Upper lobe of left lung (tissue), 6 donors: Measurements from ENCODE around the gene COA6. TPM values are rescaled to one million over a fixed set of nuclear protein-coding genes. Genes with fewer than 3 reads are reported as not detected.

Experiments used
- ATAC-seq, 2 donors: fragments of 200-7000 bp; cut with Tn5 transposase; one replicate each; pipeline ENCODE4 v1.9.1; 2022; ENCODE audit warnings: mild to moderate bottlenecking in 2 of 2, moderate library complexity in 2 of 2; ENCODE audit not compliant: low FRiP score in 2 of 2
- DNase-seq, 2 donors: peaks; one replicate each; pipeline ENCODE4 v3.0.0-alpha.2; 2019 to 2020
- H3K27ac ChIP-seq, 4 donors: fragments of 200-600 bp; sonication (generic); one replicate each; pipeline ENCODE4 v1.5.1; 2016 to 2019
- H3K27me3 ChIP-seq, 4 donors: fragments of 200-600 bp; sonication (generic); one replicate each; pipeline ENCODE4 v1.5.1; 2017 to 2019
- H3K36me3 ChIP-seq, 4 donors: fragments of 200-600 bp; sonication (generic); one replicate each; pipeline ENCODE4 v1.5.1; 2016 to 2019
- H3K4me1 ChIP-seq, 4 donors: fragments of 200-600 bp; sonication (generic); one replicate each; pipeline ENCODE4 v1.5.1; 2018 to 2019
- H3K4me3 ChIP-seq, 4 donors: fragments of 200-600 bp; sonication (generic); one replicate each; pipeline ENCODE4 v1.5.1; 2017 to 2019; ENCODE audit warnings: mild to moderate bottlenecking in 2 of 4, moderate library complexity in 1 of 4
- H3K9me3 ChIP-seq, 4 donors: fragments of 200-600 bp; sonication (generic); one replicate each; pipeline ENCODE4 v1.5.1; 2018 to 2019
- CTCF ChIP-seq, 6 experiments: fragments of 450-650 bp in 4 of 6; fragments of 200-600 bp in 2 of 6; sonication (generic) in 2 of 6; IDR thresholded peaks; one replicate each; pipeline ENCODE4 v1.5.1; 2016 to 2019; ENCODE audit warnings: antibody characterized with exemption in 6 of 6
- EP300 ChIP-seq, 4 donors: sonication (generic); formaldehyde crosslinking; IDR thresholded peaks; one replicate each; pipeline ENCODE4 v1.5.1; 2017; ENCODE audit warnings: antibody characterized with exemption in 4 of 4, control low read depth in 2 of 4
- POLR2A ChIP-seq, 4 donors: fragments of 450-650 bp; IDR thresholded peaks; one replicate each; pipeline ENCODE4 v1.5.1; 2016 to 2017; ENCODE audit warnings: antibody characterized with exemption in 4 of 4, mild to moderate bottlenecking in 2 of 4
- POLR2AphosphoS5 ChIP-seq, 2 donors: sonication (generic); formaldehyde crosslinking; IDR thresholded peaks; one replicate each; pipeline ENCODE4 v1.5.1; 2017; ENCODE audit warnings: antibody characterized with exemption in 2 of 2
- WGBS, 2 donors: methylation state at CpG; one replicate each; pipeline ENCODE4 v1.1.5; 2017 to 2018; 5-methylcytosine and 5-hydroxymethylcytosine counted together
- total RNA-seq, 6 donors: library from RNA; depleted of rRNA in 4 of 6; stranded (reverse); fragments of >200 nt in 4 of 6; gene quantifications; one replicate each; pipeline versions ENCODE4 v1.1.0 to v1.2.1, GENCODE V29; 2016 to 2021
- donor health status: DM: no; HTN: no; CAD: no; lungs with moderate emphysema.
- donor health status: DM: no; HTN: yes; CAD: no; lungs with severe emphysema.

Gene COA6
- total RNA-seq, 6 donors from 2014 or later: 1.2 to 26.4 (median 15.3) TPM

DNA sequence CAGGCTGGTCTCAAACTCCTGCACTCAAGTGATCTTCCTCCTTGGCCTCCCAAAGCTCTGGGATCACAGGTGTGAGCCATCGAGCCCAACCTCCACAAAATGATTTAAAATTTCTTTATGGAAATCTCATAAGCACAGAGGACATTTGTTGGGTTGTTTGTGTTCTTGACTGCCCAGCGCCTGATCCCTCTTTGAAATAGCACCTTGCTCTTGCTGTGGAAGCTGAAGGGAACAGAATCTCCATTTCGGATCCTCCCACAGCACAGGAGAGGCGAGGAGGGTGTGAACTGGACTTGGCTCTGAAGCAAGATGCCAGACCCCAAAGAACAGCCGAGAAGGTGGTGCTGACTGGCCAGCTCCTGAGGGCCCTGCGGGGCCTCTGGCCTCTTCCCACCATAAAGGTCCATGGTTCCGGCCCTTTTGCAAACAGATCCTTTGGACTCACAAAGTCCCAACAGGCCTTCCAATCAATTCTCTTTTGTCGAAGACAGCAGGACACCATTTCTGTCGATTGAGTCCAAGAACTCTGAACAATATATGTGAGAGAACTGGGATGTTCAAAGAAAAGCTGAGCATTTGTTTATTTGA is 45.6 kb upstream of the COA6 start:
- Histone ChIP-seq H3K36me3 (no peaks in the 10 kb centered on the region), H3K4me1 (peaks cover 0 to 8% (median 4%) of the 10 kb centered on the region in 4 donors), H3K4me3 (no peak overlapping the region), H3K9me3 (no peaks in the 10 kb centered on the region), H3K27me3 (no peaks in the 10 kb centered on the region), H3K27ac (no peak overlapping the region)
- ATAC-seq: no peak
- 91 to 92% methylated on average over 9 of the region's 9 CpGs for WGBS, 2 donors
- TF ChIP-seq POLR2A (IDR thresholded peaks at IDR 0.05): no peak
- TF ChIP-seq POLR2AphosphoS5 (IDR thresholded peaks at IDR 0.05): no peak
- no peak for TF ChIP-seq CTCF (IDR thresholded peaks at IDR 0.05)
- DNase-seq: no peak

- whole genome bisulfite sequencing, 2 donors: 88% methylated on average over 4 of the region's 4 CpGs
- no peak overlapping the region for H3K27ac ChIP-seq
- H3K27me3 ChIP-seq: no peaks in the 10 kb centered on the region
- no peak for DNase-seq
- H3K9me3 ChIP-seq: peaks cover 0 to under 1% (median 0%) of the 10 kb centered on the region in 4 donors
- no peak for TF ChIP-seq POLR2A (IDR thresholded peaks at IDR 0.05)
- peaks cover 0 to 8% (median 4%) of the 10 kb centered on the region in 4 donors for H3K4me1 ChIP-seq
- peak in 1 of 2 donors; percentile 28 for ATAC-seq
- H3K4me3 ChIP-seq: no peak overlapping the region
- no peaks in the 10 kb centered on the region for H3K36me3 ChIP-seq
Measured at GRCh38 chr1:234330843-234331215, 42.4 kb upstream of the COA6 start.

GRCh38 chr1:234331507-234331906 is 41.7 kb upstream of the COA6 start:
- DNase-seq (peak in 1 of 2 donors; percentile 48), ATAC-seq (peak in 1 of 2 donors; percentile 49)
- no peaks in the 10 kb centered on the region for H3K36me3 ChIP-seq
- 63 to 66% methylated on average over 2 of the region's 2 CpGs for WGBS, 2 donors
- no peak overlapping the region for H3K4me3 ChIP-seq
- H3K27ac ChIP-seq: no peak overlapping the region
- peaks cover 0 to 7% (median 3%) of the 10 kb centered on the region in 4 donors for H3K9me3 ChIP-seq
- H3K27me3 ChIP-seq: no peaks in the 10 kb centered on the region
- H3K4me1 ChIP-seq: peaks cover 0 to 4% (median 2%) of the 10 kb centered on the region in 4 donors
- TF ChIP-seq EP300 (IDR thresholded peaks at IDR 0.05): no peak
- no peak for TF ChIP-seq CTCF (IDR thresholded peaks at IDR 0.05)
- TF ChIP-seq POLR2AphosphoS5 (IDR thresholded peaks at IDR 0.05): no peak
- no peak for TF ChIP-seq POLR2A (IDR thresholded peaks at IDR 0.05)

DNA sequence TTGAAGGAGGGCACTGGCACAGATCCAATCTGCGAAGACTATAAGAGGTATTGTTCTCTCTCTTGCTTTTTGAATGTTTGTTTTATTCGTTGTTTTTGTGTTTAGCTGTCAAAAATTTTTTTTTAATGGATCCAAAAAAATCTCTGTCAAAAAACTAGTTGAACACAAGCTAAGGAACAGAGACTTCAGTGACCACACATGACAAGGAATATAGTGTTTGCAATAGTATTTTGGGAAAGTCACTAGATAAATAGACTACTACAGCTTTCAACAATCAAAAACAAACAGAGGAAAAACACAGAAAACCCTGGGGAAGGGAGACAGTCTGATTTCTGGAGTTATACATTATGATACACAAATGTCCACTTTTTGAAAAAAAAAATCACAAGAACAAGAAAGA is 36.9 kb upstream of the COA6 start:
- H3K9me3 ChIP-seq: peaks cover 0 to 16% (median 9%) of the 10 kb centered on the region in 4 donors
- DNase-seq (no peak), ATAC-seq (no peak)
- H3K4me1 ChIP-seq: no peaks in the 10 kb centered on the region
- H3K27me3 ChIP-seq: no peaks in the 10 kb centered on the region
- H3K27ac ChIP-seq: no peak overlapping the region
- WGBS, 2 donors: 76 to 78% methylated on average over 2 of the region's 2 CpGs
- no peak overlapping the region for H3K4me3 ChIP-seq
- H3K36me3 ChIP-seq: no peaks in the 10 kb centered on the region
- TF ChIP-seq POLR2A (IDR thresholded peaks at IDR 0.05) (no peak), EP300 (IDR thresholded peaks at IDR 0.05) (no peak), POLR2AphosphoS5 (IDR thresholded peaks at IDR 0.05) (no peak), CTCF (IDR thresholded peaks at IDR 0.05) (no peak)

DNA sequence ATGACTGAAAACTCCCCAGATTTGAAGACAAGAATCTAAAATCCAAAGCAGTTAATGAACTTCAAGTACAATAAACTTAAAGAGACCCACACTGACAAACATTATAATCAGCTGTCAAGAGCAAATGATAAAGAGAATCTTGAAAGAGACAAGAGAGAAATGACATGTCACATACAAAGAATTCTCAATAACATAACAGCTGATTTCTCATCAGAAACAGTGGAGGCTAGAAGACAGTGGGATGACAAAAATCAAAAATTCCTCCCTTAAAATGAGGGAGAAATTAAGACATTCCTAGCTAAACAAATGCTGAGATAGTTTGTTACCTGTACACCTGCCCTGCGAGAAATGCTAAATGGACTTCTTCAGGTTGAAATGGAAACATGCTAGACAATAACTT is 36.0 kb upstream of the COA6 start:
- DNase-seq (no peak), ATAC-seq (no peak)
- H3K27me3 ChIP-seq: no peaks in the 10 kb centered on the region
- no peaks in the 10 kb centered on the region for H3K36me3 ChIP-seq
- no peaks in the 10 kb centered on the region for H3K4me1 ChIP-seq
- WGBS, 2 donors: 98 to 100% methylated on average over 1 of the region's 1 CpG
- no peak overlapping the region for H3K4me3 ChIP-seq
- TF ChIP-seq EP300 (IDR thresholded peaks at IDR 0.05) (no peak), POLR2AphosphoS5 (IDR thresholded peaks at IDR 0.05) (no peak), CTCF (IDR thresholded peaks at IDR 0.05) (no peak), POLR2A (IDR thresholded peaks at IDR 0.05) (no peak)
- H3K27ac ChIP-seq: no peak overlapping the region
- H3K9me3 ChIP-seq: peaks cover 0 to 16% (median 9%) of the 10 kb centered on the region in 4 donors
